ENCODE data around the gene COL5A1.

GRCh38 chr9:134791009-134791408 lies 149.4 kb downstream of the COL5A1 start:
- TF ChIP-seq POLR2A (IDR thresholded peaks at IDR 0.05), result no peak
- no peak for TF ChIP-seq CTCF (IDR thresholded peaks at IDR 0.05)
- no peak for TF ChIP-seq POLR2AphosphoS5 (IDR thresholded peaks at IDR 0.05)
